ENCODE results near the gene SPINK1. TPM values are rescaled to one million over a fixed set of nuclear protein-coding genes. Genes with fewer than 3 reads are reported as not detected.

The SPINK1 gene
- total and polyA plus RNA-seq, 2 of the 4 experiments (the other 2 are of a cell fraction), result not detected

GRCh38 chr5:147782110-147783028, 49.1 kb downstream of the SPINK1 start, which contains the start of gene JAKMIP2 (continued):
- TF ChIP-seq RFX5 (IDR thresholded peaks at IDR 0.05; ENCODE audit: low read depth, low read length), result no peak

- in situ Hi-C loops (cut with MboI; ENCODE audit: low sequenced_read_pairs) (no loop called here), intact Hi-C loops (cut with micrococcal nuclease) (loop anchor here (5.0 kb wide), 1 partner anchor 69 kb away; no protein-coding TSS in a partner anchor)
- H3K27ac ChIP-seq (ENCODE audit: insufficient read depth, low read length), result no peak overlapping the region
- TF ChIP-seq CTCF (conservative IDR thresholded peaks at IDR 0.05; ENCODE audit: low read depth, low read length) (no peak), MAZ (IDR thresholded peaks at IDR 0.05; ENCODE audit: borderline replicate concordance, low read depth, low read length) (no peak), MXI1 (IDR thresholded peaks at IDR 0.05; ENCODE audit: borderline replicate concordance, low read depth, low read length) (no peak), RAD21 (IDR thresholded peaks at IDR 0.05; ENCODE audit: low read length) (no peak), USF2 (IDR thresholded peaks at IDR 0.05; ENCODE audit: low read depth, low read length) (no peak), POLR2A (IDR thresholded peaks at IDR 0.05; ENCODE audit: low read depth, low read length) (no peak), MAFK (IDR thresholded peaks at IDR 0.05; ENCODE audit: low read depth, low read length) (no peak), FOS (IDR thresholded peaks at IDR 0.05; ENCODE audit: low read depth, low read length) (no peak), BHLHE40 (IDR thresholded peaks at IDR 0.05; ENCODE audit: low read depth, low read length) (no peak), CHD1 (IDR thresholded peaks at IDR 0.05; ENCODE audit: low read depth, low read length) (no peak), ELK1 (IDR thresholded peaks at IDR 0.05; ENCODE audit: borderline replicate concordance, low read depth, low read length) (no peak)
Measured at GRCh38 chr5:147780924-147781573, 50.4 kb downstream of the SPINK1 start.

More at GRCh38 chr5:147780924-147781573, 50.4 kb downstream of the SPINK1 start:
- no peak overlapping the region for H3K18ac ChIP-seq (ENCODE audit: low read depth, low read length)
- no peaks in the 10 kb centered on the region for H4K20me1 ChIP-seq (ENCODE audit: insufficient read depth, low read length)
- no TSS peak for BruUV-seq (replicated peaks)
- no peak overlapping the region for H2BK120ac ChIP-seq (ENCODE audit: low read depth, low read length)
- no peaks in the 10 kb centered on the region for H3K27me3 ChIP-seq (ENCODE audit: control insufficient read depth, insufficient read depth, low read length)
- no peak overlapping the region for H3K56ac ChIP-seq (ENCODE audit: extremely low read depth, insufficient read depth, low read length)
- no peak overlapping the region for H2AK5ac ChIP-seq (ENCODE audit: low read depth, low read length)
- H4K91ac ChIP-seq (ENCODE audit: insufficient read depth, low read depth, low read length), result no peak overlapping the region
- H3K23ac ChIP-seq (ENCODE audit: low read depth, low read length), result no peak overlapping the region
- ChIA-PET CTCF (no interaction called here), POLR2A (ENCODE audit: unreplicated experiment) (no interaction called here)
- no peaks in the 10 kb centered on the region for H3K36me3 ChIP-seq (ENCODE audit: control insufficient read depth, insufficient read depth, low read length)
- no peaks in the 10 kb centered on the region for H3K4me1 ChIP-seq (ENCODE audit: control insufficient read depth, insufficient read depth, low read length)
- ATAC-seq (ENCODE audit: low read depth) (no peak), DNase-seq (no peak)
- H2AFZ ChIP-seq (replicated peaks; ENCODE audit: low read length, poor library complexity), result no peak overlapping the region
- no peak overlapping the region for H3K4me3 ChIP-seq (ENCODE audit: insufficient read depth, low read depth, low read length)
- no peak overlapping the region for H4K5ac ChIP-seq (ENCODE audit: low read depth, low read length)
- no CpG with 5 or more reads among the region's 5 CpGs for WGBS, 2 experiments (ENCODE audit: extremely low coverage in 2 of 2, insufficient read length in 1 of 2)
- no peak overlapping the region for H2AK9ac ChIP-seq (replicated peaks; ENCODE audit: low read depth, low read length, poor library complexity)
- H3K9ac ChIP-seq (ENCODE audit: low read depth, low read length), result no peak overlapping the region
- dilution Hi-C loops (cut with HindIII; ENCODE audit: low sequenced_read_pairs, unreplicated experiment), result no loop called here
- no peak overlapping the region for H2BK15ac ChIP-seq (ENCODE audit: low read depth, low read length)
- H3K4me2 ChIP-seq (ENCODE audit: low read depth, low read length), result no peak overlapping the region
- no peak overlapping the region for H3K14ac ChIP-seq (replicated peaks; ENCODE audit: low read depth, low read length)
- no peak overlapping the region for H2BK20ac ChIP-seq (ENCODE audit: low read depth, low read length)
- H4K8ac ChIP-seq (ENCODE audit: low read depth in 2 of 2, low read length in 2 of 2), result no peak overlapping the region
- no peak overlapping the region for H3K4ac ChIP-seq (ENCODE audit: low read depth, low read length)
- no peak overlapping the region for H2BK5ac ChIP-seq (ENCODE audit: low read depth, low read length, poor library complexity, severe bottlenecking)
- H3K9me1 ChIP-seq (ENCODE audit: insufficient read depth, low read length), result no peaks in the 10 kb centered on the region
- no peaks in the 10 kb centered on the region for H3K9me3 ChIP-seq (ENCODE audit: control insufficient read depth, insufficient read depth, low read length)
- no peaks in the 10 kb centered on the region for H3K79me1 ChIP-seq (ENCODE audit: low read depth in 1 of 2, low read length in 2 of 2)
